HG03558 (cell line): ENCODE data around the gene PHLPP1.
"Not testable (repeated sequence)": the region's sequence is repeated elsewhere in the genome, so short reads cannot be mapped to it uniquely, and the experiment has no call there.

Source experiments
- ATAC-seq: cut with Tn5 transposase; IDR thresholded peaks from one replicate; pipeline ENCODE4 v1.9.1; 2021; ENCODE audit warnings: moderate number of reproducible peaks; ENCODE audit not compliant: unreplicated experiment; ENCODE audit errors: extremely low read depth

The PHLPP1 gene

DNA sequence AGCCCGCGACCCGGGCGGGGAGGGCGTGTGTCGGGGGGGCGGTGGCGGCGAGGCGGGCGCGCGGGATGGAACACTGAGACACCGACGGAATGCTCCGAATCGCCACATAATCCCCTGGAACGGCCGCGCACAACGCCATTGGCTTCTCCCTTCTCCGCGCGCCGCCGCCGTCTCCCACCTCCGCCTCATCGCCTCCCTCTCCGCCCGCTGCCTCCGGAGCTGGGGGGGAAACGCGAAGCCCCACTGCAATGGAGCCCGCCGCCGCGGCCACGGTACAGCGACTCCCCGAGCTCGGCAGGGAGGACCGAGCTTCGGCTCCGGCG, at the start of gene PHLPP1:
TSS of gene PHLPP1 (plus strand) at position 106 of the 323 bp plus-strand sequence. CDS start at position 249, 143 bp downstream.
- no peak for ATAC-seq

DNA sequence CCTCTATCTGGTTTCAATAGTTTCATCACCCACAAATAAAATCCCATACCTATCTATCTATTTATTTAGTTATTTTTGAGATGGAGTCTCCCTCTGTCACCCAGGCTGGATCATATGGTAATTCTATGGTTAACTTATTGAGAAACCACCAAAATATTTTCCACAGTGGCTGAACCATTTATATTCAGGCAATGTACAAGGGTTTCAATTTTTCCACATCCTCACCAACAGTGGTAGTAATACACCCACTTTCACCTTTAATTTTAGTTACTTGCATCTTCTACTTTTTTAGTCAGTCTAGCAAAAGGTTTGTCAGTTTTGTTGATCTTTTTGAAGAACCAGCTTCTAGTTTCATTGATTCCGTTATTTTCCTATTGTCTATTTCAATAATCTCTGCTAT, 46.1 kb upstream of the PHLPP1 start:
- ATAC-seq: no peak

DNA sequence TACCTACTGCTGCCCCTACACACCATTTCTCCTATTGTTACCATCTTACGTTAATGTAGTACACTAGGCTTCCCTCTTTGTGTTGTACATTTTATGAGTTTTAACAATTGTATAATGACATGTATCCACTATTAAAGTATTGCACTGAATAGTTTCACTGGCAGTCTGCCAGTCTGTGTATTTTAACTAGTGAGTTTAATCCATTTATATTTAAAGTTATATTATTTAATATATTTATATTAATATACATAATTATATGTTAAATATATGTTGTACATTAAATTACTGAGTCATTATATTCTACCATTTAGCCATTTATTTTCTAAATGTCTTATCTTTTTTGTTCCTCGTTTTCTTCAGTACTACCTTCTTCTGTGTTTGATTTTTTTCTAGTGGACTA, 44.8 kb upstream of the PHLPP1 start:
- ATAC-seq: no peak

DNA sequence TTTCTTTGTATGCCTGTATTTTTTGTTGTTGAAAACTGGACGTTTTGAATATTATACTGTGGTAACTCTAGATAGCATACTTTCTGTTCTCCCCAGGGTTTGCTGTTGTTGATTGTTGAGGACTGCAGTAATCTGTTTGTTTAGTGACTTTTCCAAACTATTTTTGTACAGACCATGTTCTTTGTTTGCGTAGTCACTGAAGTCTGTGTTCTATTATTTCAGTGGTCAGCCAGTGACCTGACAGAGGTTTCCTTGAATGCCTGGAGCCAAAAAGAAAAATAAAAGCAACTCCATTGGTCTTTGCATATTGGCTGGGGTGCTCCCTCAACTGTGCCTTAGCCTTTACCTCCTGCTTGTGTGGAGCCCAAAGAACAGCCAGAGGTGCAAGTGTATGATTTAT, 42.7 kb upstream of the PHLPP1 start:
- ATAC-seq: no peak

DNA sequence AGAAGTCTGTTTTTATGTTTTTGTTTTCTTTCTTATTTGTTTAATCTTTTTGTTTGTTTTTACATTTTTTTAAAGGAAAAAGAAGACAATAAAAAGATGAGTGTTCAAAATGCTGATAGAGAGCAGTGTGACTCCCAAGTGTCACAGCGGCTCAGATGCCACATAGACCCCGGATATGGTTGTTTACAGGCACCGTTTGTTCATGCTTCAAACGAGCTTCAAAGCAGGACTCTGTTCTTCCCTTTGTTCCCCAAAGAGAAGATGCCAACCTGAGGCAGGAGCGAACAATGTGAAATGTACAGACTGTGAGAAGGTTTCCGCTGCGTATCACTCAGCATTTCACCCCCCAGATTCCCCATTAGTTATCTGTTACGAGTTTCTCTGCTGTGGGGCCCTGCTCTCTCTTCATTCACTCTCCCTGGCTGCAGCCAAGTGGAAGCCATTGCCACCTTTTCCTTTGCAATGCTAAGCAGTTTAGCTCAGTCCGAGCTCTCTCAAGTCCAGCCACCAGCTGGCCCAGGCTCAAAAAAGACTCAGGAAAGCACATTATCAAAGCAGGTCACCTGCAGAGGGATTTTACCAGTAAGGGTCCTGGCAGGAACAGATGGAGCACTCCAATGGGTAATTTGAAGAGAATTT, 36.4 kb upstream of the PHLPP1 start:
- ATAC-seq: no peak

DNA sequence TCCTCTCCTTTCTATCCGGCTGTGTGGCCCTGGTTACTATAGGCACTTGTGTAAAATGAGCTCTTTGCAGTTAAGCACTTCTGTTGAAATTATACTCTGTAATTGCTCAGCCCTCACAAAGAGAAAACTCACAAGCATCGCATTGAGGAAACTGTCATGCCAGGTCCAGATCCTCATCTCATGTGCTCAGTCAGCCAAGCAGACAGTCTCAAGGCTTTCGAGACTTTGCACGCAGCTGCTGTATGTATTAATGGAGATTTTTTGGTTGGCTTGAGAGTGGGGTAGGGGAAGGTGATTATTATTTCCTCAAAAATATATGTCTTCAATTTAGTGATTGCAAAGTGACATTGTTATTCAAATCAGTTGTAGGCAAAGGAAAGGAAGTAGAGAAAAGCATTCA, 33.0 kb upstream of the PHLPP1 start:
- ATAC-seq: no peak

DNA sequence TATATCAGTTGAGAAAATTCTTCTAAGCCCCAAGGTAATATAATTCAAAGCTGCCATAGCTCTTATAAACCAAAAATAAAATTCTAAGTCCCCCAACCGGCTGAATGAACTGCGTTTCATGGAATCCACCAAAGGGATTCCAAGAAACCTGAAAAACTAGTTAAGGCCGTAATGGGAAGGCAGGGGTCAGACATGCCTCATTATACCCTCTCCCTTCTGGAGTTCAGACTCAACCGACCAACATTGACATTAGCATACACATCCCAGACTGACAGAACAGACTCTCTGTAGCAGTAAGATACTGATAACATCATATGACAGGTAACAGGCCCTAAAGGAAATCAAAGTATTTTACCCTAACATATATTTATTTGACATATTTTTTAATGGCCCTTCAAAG, 31.4 kb upstream of the PHLPP1 start:
- no peak for ATAC-seq

DNA sequence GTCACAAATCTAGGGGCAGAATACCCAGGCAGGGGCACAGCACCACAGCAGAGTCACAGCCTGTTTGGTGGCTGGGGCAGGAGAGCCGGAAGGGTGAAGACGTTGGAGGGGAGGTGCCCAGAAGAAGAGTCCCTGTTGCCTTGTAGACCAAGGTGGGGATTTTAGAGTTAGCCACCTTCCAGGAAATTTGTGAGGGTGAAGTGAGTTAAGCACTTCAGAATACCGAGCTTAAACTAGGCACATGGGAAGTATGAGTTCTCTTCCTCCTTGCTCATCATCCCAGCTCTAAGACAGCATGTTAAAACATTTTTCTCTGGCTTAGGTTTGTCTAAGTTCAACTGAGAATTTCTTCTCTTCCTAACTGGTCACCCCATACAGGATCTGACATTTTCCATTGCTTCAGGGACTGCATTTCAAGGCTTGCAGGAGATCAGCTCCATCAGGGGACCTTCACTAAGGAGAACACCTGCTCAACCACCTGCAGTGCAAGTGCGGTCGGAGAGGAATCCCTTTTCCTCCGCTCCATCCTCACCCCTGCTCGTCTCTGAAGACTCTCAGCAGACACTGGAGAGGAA, 26.5 kb upstream of the PHLPP1 start:
- ATAC-seq: no peak

DNA sequence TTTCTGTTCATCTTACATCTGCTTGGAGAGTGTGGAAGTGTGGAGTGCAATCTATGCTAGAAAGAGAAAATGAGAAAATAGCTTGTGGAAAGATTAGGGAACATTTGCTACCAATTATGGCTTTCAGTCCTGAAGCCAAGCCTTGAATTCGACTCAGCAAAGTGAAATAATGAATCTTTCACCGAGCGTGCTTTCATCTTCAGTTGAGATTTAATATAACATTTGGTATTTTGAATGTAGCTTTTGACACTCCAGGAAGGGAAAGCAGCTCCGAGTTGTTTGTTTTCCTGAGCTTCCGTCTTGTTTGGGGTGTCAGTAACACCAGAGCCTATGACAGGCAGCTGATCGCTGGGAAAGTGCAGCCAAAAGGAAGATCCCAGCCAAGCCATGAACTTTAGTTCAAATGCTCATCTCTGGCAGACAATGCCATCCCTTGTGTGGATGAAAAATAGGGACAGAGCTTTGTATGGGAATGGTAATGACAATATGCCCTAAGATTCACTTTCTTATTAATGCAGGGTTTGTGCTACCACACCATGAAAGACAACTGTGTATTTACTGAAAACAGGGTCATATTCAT, 25.0 kb upstream of the PHLPP1 start:
- no peak for ATAC-seq

DNA sequence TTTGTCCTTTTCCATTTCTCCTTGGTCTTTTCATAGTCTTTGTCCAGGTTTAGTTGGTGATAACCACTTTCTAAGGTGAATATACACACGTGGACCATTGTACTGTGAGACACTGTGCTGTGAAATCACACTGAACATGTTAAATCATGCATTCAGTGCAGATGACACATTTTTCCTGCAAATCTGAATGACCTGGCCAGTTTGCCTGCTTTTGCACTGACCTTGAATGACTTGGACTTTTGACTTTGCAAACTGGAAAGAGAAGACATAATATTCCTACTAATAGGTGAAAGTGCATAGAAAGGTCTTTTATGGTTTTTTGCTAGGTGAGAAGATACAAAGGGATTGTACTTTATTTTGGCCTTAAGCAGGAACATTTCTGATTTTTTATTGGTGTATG, 21.7 kb upstream of the PHLPP1 start:
- ATAC-seq: no peak

DNA sequence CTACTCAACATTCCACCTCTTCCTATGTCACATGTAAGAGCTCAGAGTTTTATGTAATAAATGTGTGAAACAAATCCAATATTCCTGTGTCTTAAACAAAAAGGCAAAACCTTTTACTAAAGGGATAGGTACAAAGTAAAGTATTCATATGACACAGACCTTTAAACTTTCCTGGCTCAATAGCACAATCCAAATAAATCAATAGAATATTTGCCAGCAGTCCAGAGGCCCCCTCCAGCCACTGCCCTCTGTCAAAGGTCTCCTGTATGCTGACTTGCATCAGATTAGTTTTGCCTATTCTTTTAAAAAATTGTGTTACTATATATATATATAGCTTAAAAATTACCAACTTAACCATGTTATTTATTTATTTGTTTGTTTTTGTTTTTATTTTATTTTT, 17.7 kb upstream of the PHLPP1 start:
- no peak for ATAC-seq

DNA sequence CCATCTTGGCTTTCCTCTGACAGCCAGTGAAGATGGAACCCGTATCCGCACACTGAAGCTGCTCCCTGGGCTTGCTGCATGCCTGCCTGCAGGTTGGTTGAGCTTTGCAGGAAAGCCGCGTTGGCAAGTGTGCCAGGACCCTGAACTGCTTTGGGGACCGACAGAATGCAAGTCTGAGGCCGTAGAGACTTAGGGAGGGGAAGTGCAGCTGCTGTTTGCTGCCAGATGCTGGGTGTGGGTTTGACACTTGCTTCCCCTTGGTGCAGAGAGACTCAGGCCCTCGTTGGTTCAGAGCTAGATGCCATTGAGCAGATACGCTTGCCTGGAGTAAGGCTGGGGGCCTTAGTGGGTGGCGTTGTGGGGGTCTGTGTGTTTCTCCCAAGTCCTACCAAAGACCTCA, 13.1 kb upstream of the PHLPP1 start:
- no peak for ATAC-seq

DNA sequence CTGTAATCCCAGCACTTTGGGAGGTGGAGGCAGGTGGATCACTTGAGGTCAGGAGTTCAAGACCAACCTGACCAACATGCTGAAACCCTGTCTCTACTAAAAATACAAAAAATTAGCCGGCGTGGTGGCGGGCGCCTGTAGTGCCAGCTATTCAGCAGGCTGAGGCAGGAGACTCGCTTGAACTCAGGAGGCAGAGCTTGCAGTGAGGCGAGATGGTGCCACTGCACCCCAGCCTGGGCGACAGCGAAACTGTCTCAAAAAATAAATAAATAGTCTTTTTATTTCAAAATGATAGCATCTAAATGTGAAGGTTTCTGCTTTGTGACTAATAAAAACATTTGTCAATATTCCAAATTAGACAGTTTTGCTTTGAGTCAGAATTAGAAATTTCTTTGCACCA, 8.5 kb upstream of the PHLPP1 start:
- not testable (repeated sequence) for ATAC-seq

DNA sequence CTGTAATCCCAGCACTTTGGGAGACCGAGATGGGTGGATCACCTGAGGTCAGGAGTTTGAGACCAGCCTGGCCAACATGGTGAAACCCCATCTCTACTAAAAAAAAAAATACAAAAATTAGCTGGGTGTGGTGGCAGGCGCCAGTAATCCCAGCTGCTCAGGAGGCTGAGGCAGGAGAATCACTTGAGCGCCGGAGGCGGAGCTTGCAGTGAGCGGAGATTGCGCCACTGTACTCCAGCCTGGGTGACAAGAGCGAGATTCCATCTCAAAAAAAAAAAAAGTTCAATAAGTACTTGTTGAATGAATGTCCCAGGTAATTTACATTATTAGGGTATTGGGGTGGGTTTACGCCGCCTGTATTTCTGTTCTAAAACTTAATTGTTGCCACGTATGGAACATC, 5.4 kb upstream of the PHLPP1 start:
- ATAC-seq: not testable (repeated sequence)

DNA sequence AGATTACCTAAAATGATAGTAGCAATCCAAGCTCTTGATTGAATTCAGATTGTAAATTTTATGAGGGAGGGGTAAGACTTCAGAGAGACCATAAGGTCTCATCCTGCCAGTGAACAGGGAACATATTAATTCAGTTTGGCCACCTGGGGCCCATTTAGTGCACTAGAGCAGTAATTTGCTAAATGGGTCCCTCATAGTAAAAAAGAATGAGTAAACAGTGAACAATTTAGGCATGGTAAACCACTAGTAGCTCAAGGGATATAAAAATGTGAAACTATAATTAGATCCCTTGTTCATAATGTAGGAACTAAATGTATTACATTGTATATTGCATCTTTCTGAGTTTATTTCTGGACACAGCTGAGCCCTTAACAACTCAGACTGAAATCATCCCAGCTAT, 4.9 kb upstream of the PHLPP1 start:
- ATAC-seq: no peak

DNA sequence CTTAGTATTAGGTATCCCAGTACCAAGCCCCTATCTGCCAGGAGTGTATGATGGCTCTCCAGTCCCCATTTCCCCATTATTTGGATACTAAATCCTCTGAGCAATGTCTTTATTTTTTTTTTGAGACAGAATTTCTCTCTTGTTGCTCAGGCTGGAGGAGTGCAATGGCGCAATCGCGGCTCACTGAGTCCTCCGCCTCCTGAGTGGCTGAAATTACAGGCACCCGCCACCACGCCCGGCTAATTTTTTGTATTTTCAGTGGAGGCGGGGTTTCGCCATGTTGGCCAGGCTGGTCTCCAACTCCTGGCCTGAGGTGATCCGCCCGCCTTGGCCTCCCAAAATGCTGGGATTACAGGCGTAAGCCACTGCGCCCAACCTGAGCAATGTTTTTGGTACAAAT, 3.6 kb upstream of the PHLPP1 start:
- ATAC-seq: no peak

DNA sequence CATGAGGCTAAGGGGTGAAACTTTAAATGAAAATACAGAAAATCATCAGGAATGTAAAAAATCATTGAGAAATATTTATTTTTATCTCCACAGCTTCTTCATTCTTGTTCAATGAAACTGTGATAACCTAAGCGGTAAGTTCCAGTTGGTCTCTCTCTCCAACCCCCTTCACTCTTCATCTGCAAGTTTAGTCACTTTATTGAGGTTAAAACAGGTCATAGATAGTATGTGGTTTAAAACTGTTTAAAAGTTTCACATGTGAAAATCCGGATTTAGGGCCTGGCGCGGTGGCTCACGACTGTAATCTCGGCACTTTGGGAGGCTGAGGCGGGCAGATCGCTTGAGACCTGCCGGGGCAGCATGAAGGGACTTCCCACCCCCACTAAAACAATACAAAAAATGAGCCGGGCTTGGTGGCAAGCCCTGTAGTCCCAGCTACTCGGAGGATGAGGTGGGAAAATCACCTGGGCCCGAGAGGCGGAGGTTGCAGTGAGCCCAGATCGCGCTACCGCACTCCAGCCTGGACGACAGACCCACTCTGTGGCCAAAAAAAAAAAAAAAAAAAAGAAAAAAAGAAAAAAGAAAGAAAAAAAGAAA, 1.6 kb upstream of the PHLPP1 start:
- no peak for ATAC-seq

DNA sequence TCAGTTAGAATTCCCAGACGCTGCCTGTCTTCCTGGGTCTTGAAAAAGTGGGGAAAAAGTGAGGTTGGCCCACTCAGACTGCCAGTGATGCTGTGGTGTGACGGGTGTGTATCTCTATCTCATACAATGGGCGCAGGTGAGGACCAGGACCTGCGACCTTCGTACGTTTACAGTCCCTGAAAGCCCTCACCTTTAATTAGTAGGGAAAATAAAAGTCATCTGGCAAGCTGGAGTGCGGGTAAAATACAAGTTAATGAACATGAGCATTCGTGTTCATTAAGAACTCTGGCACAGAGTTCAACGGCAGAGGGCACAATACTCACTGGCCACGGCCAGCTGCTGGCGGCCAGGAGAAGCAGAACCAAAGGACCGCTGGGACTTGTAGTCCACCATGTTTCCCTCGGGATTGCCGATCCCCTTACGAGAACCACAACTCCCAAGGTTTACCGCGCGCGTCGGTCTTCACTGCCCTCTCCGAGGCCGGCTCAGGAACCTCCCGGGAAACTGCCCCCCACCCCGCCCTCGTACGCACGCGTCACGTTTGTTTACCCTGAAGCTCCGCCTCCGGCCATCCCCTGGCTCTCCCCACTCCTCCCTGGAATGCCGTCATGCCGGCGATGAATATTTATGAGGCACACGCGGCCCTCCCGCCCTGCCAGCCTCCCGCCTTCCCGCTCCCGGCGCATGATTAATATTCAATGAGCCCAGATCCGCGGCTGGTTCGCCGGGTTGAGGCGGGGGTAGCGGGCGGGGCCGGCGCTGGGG, 488 bp upstream of the PHLPP1 start:
- peak; percentile 48 for ATAC-seq

DNA sequence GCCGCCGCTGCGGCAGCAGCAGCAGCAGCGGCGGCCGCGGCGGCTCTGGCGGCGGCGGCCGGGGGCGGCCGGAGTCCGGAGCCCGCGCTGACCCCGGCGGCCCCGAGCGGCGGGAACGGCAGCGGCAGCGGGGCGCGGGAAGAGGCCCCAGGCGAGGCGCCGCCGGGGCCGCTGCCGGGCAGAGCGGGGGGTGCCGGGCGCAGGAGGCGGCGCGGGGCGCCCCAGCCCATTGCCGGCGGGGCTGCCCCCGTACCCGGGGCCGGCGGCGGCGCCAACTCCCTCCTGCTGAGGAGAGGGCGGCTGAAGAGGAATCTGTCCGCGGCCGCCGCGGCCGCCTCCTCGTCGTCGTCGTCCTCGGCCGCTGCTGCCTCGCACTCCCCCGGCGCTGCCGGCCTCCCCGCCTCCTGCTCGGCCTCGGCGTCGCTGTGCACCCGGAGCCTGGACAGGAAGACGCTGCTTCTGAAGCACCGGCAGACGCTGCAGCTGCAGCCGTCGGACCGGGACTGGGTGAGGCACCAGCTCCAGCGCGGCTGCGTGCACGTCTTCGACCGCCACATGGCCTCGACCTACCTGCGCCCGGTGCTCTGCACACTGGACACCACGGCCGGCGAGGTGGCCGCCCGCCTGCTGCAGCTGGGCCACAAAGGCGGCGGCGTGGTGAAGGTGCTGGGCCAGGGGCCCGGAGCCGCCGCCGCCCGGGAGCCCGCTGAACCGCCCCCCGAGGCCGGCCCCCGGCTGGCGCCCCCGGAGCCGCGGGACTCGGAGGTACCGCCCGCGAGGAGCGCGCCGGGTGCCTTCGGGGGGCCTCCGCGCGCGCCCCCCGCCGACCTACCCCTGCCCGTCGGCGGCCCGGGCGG, 646 bp downstream of the PHLPP1 start:
- no peak for ATAC-seq

DNA sequence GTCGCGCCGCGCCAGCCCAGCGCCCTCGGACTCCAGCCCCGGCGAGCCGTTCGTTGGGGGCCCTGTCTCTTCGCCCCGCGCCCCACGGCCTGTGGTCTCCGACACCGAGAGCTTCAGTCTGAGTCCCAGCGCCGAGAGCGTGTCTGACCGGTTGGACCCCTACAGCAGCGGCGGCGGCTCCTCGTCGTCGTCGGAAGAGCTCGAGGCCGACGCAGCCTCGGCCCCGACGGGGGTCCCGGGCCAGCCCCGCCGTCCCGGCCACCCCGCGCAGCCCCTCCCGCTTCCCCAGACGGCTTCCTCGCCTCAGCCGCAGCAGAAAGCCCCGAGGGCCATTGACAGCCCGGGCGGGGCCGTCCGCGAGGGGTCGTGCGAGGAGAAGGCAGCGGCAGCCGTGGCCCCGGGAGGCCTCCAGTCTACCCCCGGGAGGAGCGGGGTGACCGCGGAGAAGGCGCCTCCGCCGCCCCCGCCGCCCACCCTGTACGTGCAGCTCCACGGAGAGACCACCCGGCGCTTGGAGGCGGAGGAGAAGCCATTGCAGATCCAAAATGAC, 1.4 kb downstream of the PHLPP1 start:
- no peak for ATAC-seq
